NCI-H146 treated with DMSO at 0.1 percent for 48 hours (cell line): ENCODE measurements around the gene ATF6.
A peak's percentile ranks its signal among the peaks of the same experiment; 100 is the strongest.

Experiments
- DNase-seq: peaks from one replicate; lab custom pipeline; 2025; ENCODE audit not compliant: unreplicated experiment; lab: John Stamatoyannopoulos, UW

Gene ATF6

GRCh38 chr1:161933592-161934588 is 167.8 kb downstream of the ATF6 start:
- no peak for DNase-seq

GRCh38 chr1:161935264-161935663 is 169.1 kb downstream of the ATF6 start:
- no peak for DNase-seq

GRCh38 chr1:161936786-161937185 is 170.7 kb downstream of the ATF6 start:
- DNase-seq: no peak

- no peak for DNase-seq
Measured at GRCh38 chr1:161940866-161941591, 174.9 kb downstream of the ATF6 start.

- DNase-seq: no peak
Measured at GRCh38 chr1:161941726-161942436, 175.8 kb downstream of the ATF6 start.

- peak; percentile 3 for DNase-seq
Measured at GRCh38 chr1:161943737-161944136, 177.6 kb downstream of the ATF6 start.

GRCh38 chr1:161944381-161944780 is 178.3 kb downstream of the ATF6 start:
- DNase-seq: no peak

- no peak for DNase-seq
Measured at GRCh38 chr1:161945306-161946060, 179.4 kb downstream of the ATF6 start.

GRCh38 chr1:161946071-161946987 is 180.2 kb downstream of the ATF6 start:
- DNase-seq: no peak

- no peak for DNase-seq
Measured at GRCh38 chr1:161948435-161948834, 182.3 kb downstream of the ATF6 start.

GRCh38 chr1:161949548-161949947 is 183.4 kb downstream of the ATF6 start:
- no peak for DNase-seq

GRCh38 chr1:161950377-161950776 is 184.3 kb downstream of the ATF6 start:
- no peak for DNase-seq

GRCh38 chr1:161951646-161952045 is 185.5 kb downstream of the ATF6 start:
- no peak for DNase-seq

GRCh38 chr1:161952607-161953172 is 186.6 kb downstream of the ATF6 start:
- DNase-seq: no peak

GRCh38 chr1:161953256-161953920 is 187.3 kb downstream of the ATF6 start:
- DNase-seq: no peak

- DNase-seq: no peak
Measured at GRCh38 chr1:161954050-161954449, 187.9 kb downstream of the ATF6 start.

GRCh38 chr1:161954466-161954865 is 188.3 kb downstream of the ATF6 start:
- DNase-seq: no peak

GRCh38 chr1:161955606-161956005 is 189.5 kb downstream of the ATF6 start:
- no peak for DNase-seq

- no peak for DNase-seq
Measured at GRCh38 chr1:161956097-161956496, 190.0 kb downstream of the ATF6 start.
